Keratinocyte (primary cell): ENCODE measurements around the gene OCLN. TPM values are rescaled to one million over a fixed set of nuclear protein-coding genes. Genes with fewer than 3 reads are reported as not detected.
"Not testable (repeated sequence)": the region's sequence is repeated elsewhere in the genome, so short reads cannot be mapped to it uniquely, and the experiment has no call there.

ENCODE experiments used
- DNase-seq: peaks from one replicate; pipeline ENCODE4 v3.0.0-alpha.2; 2011; ENCODE audit warnings: low read depth, missing footprints, low spot score
- FAIRE-seq: peaks from 2 replicates; lab custom pipeline; 2011; peaks lifted over from hg19 to GRCh38; lab: Jason Lieb, UNC
- H2AFZ ChIP-seq: 2 replicates; pipeline ENCODE4 v1.6.0; 2012; ENCODE audit warnings: low read length, control low read depth, inconsistent platforms; ENCODE audit not compliant: control insufficient read depth
- H3K27ac ChIP-seq: 2 replicates; pipeline ENCODE4 v1.5.1; 2011; ENCODE audit warnings: low read length; ENCODE audit not compliant: control insufficient read depth, insufficient read depth
- H3K27me3 ChIP-seq: 3 replicates; pipeline ENCODE4 v1.6.0; 2011; ENCODE audit warnings: low read length; ENCODE audit not compliant: control insufficient read depth, insufficient read depth; ENCODE audit errors: extremely low read depth
- H3K36me3 ChIP-seq, 2 experiments: 2 replicates in 1 of 2; 3 replicates in 1 of 2; pipeline ENCODE4 v1.5.1; 2011; ENCODE audit warnings: low read length in 2 of 2, mild to moderate bottlenecking in 1 of 2; ENCODE audit not compliant: control insufficient read depth in 2 of 2, insufficient read depth in 2 of 2; ENCODE audit errors: extremely low read depth in 1 of 2
- H3K4me1 ChIP-seq: 3 replicates; pipeline ENCODE4 v1.5.1; 2011; ENCODE audit warnings: low read length; ENCODE audit not compliant: control insufficient read depth, insufficient read depth; ENCODE audit errors: extremely low read depth
- H3K4me2 ChIP-seq: 3 replicates; pipeline ENCODE4 v1.6.0; 2011; ENCODE audit warnings: low read depth, low read length; ENCODE audit not compliant: control insufficient read depth, insufficient read depth; ENCODE audit errors: extremely low read depth
- H3K4me3 ChIP-seq, 3 experiments: fragments of 200-600 bp in 1 of 3; sonication (generic) in 1 of 3; 2 replicates in 2 of 3; 3 replicates in 1 of 3; pipeline ENCODE4 v1.5.1; 2011 to 2016; ENCODE audit warnings: low read length in 3 of 3, mild to moderate bottlenecking in 3 of 3, control low read depth in 2 of 3, inconsistent platforms in 1 of 3, low read depth in 1 of 3, mixed read lengths in 1 of 3, mixed run types in 1 of 3, moderate library complexity in 1 of 3; ENCODE audit not compliant: control insufficient read depth in 2 of 3, insufficient read depth in 2 of 3; ENCODE audit errors: extremely low read depth in 1 of 3
- H3K79me2 ChIP-seq: 2 replicates; pipeline ENCODE4 v1.6.0; 2012; ENCODE audit warnings: low read length; ENCODE audit not compliant: control insufficient read depth, insufficient read depth
- H3K9ac ChIP-seq: 3 replicates; pipeline ENCODE4 v1.6.0; 2011; ENCODE audit warnings: low read length; ENCODE audit not compliant: control insufficient read depth, insufficient read depth; ENCODE audit errors: extremely low read depth
- H3K9me1 ChIP-seq: 3 replicates; pipeline ENCODE4 v1.6.0; 2011; ENCODE audit warnings: low read length; ENCODE audit not compliant: control insufficient read depth, insufficient read depth; ENCODE audit errors: extremely low read depth
- H3K9me3 ChIP-seq: 2 replicates; pipeline ENCODE4 v1.5.1; 2012; ENCODE audit warnings: low read depth, low read length; ENCODE audit not compliant: control insufficient read depth
- H4K20me1 ChIP-seq: 3 replicates; pipeline ENCODE4 v1.6.0; 2011; ENCODE audit warnings: low read length; ENCODE audit not compliant: control insufficient read depth, insufficient read depth; ENCODE audit errors: extremely low read depth
- CTCF ChIP-seq, 3 experiments: IDR thresholded peaks in 1 of 3; conservative IDR thresholded peaks in 1 of 3; optimal IDR thresholded peaks in 1 of 3; 2 replicates in 2 of 3; 3 replicates in 1 of 3; pipeline versions ENCODE3 to v1.5.1; 2011; ENCODE audit warnings: low read length in 3 of 3, mild to moderate bottlenecking in 3 of 3, moderate library complexity in 2 of 3, control low read depth in 1 of 3, inconsistent platforms in 1 of 3; ENCODE audit not compliant: insufficient read depth in 2 of 3; ENCODE audit errors: extremely low read depth in 1 of 3
- EZH2 ChIP-seq: IDR thresholded peaks from one replicate; pipeline ENCODE4 v1.6.1; 2012; ENCODE audit warnings: inconsistent platforms, mild to moderate bottlenecking, low read length, moderate library complexity
- dilution Hi-C: fragments of 300-500 bp; cut with MboI; formaldehyde crosslinking; loops from one replicate; pipeline ENCODE4 v1.7.0; 2020; ENCODE audit warnings: low sequenced_read_pairs; ENCODE audit not compliant: extremely low pct_ligation_motif_present
- polyA plus RNA-seq, 5 experiments: library from polyadenylated mRNA; depleted of rRNA in 3 of 5; stranded (reverse) in 3 of 5; stranded (forward) in 1 of 5; unstranded in 1 of 5; fragments of >200 nt; gene quantifications; 1 replicate in 1 of 5; 2 replicates in 3 of 5; 3 replicates in 1 of 5; pipeline versions ENCODE4 v1.2.1 to v1.2.3, GENCODE V29; 2011 to 2012; ENCODE audit warnings: missing spikeins in 2 of 5, low read depth in 1 of 5, low replicate concordance in 1 of 5

OCLN gene
- polyA plus RNA-seq, 1 donor (not counting 4 experiments of a cell fraction or from before 2014, with no cell fraction given): 4.6 TPM

GRCh38 chr5:69451941-69452647 lies 40.5 kb upstream of the OCLN start:
- H3K9ac ChIP-seq: no peak overlapping the region
- H3K36me3 ChIP-seq: no peaks in the 10 kb centered on the region
- H3K4me3 ChIP-seq: no peak overlapping the region
- dilution Hi-C loops: no loop called here
- DNase-seq (no peak), FAIRE-seq (no peak)
- TF ChIP-seq EZH2 (no peak), CTCF (optimal IDR thresholded peaks at IDR 0.05 in 1 of 3, IDR thresholded peaks at IDR 0.05 in 1 of 3, conservative IDR thresholded peaks at IDR 0.05 in 1 of 3; ENCODE audit: extremely low read depth in 1 of 3, insufficient read depth in 2 of 3, low read length in 3 of 3) (no peak)
- H2AFZ ChIP-seq: no peak overlapping the region
- H3K9me1 ChIP-seq: no peaks in the 10 kb centered on the region
- peaks cover 8% of the 10 kb centered on the region for H3K4me1 ChIP-seq
- H3K9me3 ChIP-seq: no peaks in the 10 kb centered on the region
- no peaks in the 10 kb centered on the region for H4K20me1 ChIP-seq
- no peak overlapping the region for H3K27ac ChIP-seq
- H3K79me2 ChIP-seq: no peaks in the 10 kb centered on the region
- H3K4me2 ChIP-seq: no peak overlapping the region
- no peaks in the 10 kb centered on the region for H3K27me3 ChIP-seq

- FAIRE-seq, H4K20me1 ChIP-seq, H3K27ac ChIP-seq, H3K9me3 ChIP-seq, H3K4me3 ChIP-seq, H3K36me3 ChIP-seq, H3K4me2 ChIP-seq, H2AFZ ChIP-seq, H3K27me3 ChIP-seq, H3K9ac ChIP-seq, dilution Hi-C loops, H3K9me1 ChIP-seq, DNase-seq, H3K79me2 ChIP-seq, H3K4me1 ChIP-seq: not testable (repeated sequence)
Measured at GRCh38 chr5:69453487-69453886, 39.1 kb upstream of the OCLN start.
